Activated CD4-positive, alpha-beta T cell treated with anti-CD3 and anti-CD28 coated beads for 48 hours (primary cell): ENCODE data around the gene DCBLD1.

Experiments
- DNase-seq: peaks from one replicate; pipeline ENCODE4 v3.0.0-alpha.2; 2020

The DCBLD1 gene

DNA sequence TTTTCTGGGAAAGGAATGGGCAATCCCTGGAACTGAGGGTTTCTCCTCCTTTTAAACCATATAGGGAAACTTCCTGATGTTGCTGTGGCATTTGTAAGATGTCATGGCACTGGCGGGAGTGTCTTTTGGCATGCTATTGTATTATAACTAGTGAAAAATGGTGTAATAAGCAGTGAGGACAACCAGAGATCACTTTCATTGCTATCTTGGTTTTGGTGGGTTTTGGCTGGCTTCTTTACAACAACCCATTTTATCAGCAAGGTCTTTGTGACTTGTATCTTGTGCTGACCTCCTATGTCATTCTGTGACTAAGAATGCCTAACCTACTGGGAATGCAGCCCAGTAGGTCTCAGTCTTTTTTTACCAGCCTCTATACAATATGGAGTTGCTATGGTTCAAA lies 9.1 kb upstream of the DCBLD1 start:
- no peak for DNase-seq

GRCh38 chr6:117477988-117478852 lies 4.3 kb upstream of the DCBLD1 start:
- DNase-seq: peak; percentile 8

DNA sequence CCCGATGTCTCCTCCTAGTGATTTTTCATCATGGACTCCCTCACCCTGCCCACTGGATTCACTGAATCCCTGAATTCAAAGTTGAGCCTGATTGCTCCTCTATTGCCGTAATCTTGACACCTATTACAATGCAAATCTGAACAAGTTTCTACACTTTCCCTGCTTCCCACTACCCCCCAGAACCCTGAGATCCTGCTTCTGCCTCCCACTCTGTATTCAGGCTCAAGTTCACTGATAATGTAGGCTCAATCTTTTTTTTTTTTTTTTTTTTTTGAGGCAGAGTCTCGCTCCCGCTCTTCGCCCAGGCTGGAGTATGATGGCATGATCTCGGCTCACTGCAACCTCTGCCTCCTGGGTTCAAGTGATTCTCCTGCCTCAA lies 3.6 kb upstream of the DCBLD1 start:
- no peak for DNase-seq

GRCh38 chr6:117480651-117481050 lies 1.8 kb upstream of the DCBLD1 start:
- no peak for DNase-seq

- peak; percentile 35 for DNase-seq
Measured at GRCh38 chr6:117481278-117481925, 1.1 kb upstream of the DCBLD1 start.

GRCh38 chr6:117481926-117482239 lies 591 bp upstream of the DCBLD1 start:
- DNase-seq: no peak

GRCh38 chr6:117483004-117483644 lies 650 bp downstream of the DCBLD1 start:
- DNase-seq: peak; percentile 36

GRCh38 chr6:117483645-117484016 lies 1.2 kb downstream of the DCBLD1 start:
- DNase-seq: no peak

- DNase-seq: no peak
Measured at GRCh38 chr6:117484052-117484646, 1.7 kb downstream of the DCBLD1 start.

DNA sequence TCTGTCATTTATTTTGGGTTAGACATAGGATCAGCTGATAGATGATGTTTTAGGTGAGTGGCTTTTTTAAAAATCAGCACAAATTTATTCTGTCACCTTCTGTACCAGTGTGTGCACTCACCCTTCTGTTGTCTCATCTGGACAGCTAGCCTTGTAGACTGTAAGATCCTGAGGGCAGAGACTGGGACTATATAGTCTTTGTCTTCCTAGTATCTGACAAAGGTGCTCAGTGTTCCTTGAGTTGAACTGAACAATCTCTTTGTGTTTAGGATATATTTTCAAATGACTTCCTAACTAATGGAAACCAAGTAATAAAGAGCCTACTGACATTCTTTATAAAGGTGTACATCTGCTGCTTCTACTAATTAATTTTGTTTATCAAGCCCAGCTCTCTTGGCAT lies 3.0 kb downstream of the DCBLD1 start:
- DNase-seq: no peak

DNA sequence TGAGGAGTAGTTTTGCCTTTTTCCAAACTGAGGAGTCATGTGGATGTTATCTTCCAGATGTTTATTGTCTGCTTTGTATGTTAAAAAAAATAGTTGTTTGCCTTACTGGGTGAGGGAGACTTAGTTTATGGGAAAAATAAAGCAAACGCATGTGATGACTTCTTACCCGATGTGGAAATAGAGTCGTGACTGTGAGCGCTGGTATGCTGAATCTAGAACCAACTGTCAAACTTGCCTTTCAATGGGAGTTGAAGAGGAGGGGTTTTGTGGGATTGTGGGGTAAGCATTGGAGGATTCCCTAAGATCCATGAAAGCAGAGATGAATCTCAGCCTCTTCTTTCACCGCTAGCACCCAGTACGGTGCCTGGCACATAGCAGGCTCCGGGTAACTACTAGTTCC lies 5.3 kb downstream of the DCBLD1 start:
- no peak for DNase-seq

GRCh38 chr6:117489003-117489402 lies 6.5 kb downstream of the DCBLD1 start:
- no peak for DNase-seq

DNA sequence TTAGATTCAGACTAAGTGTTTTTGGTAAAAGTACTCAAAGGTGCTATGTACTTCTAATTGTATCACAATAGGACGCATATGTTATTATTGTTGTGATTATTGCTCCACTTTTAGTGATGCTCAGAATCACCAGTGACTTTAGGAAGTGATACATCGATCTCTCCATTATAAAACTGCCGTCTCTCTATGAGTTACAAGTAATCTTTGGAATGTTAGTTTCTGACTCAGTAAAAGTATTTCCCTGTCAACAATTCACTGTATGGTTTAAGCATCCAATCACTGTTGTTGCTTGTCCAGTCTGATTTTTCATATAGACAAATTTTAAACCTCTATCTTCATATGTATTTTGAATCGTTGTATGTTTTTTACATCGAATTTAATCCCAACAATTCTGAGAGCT lies 9.4 kb downstream of the DCBLD1 start:
- no peak for DNase-seq

- no peak for DNase-seq
Measured at GRCh38 chr6:117493470-117493869, 11.0 kb downstream of the DCBLD1 start.

DNA sequence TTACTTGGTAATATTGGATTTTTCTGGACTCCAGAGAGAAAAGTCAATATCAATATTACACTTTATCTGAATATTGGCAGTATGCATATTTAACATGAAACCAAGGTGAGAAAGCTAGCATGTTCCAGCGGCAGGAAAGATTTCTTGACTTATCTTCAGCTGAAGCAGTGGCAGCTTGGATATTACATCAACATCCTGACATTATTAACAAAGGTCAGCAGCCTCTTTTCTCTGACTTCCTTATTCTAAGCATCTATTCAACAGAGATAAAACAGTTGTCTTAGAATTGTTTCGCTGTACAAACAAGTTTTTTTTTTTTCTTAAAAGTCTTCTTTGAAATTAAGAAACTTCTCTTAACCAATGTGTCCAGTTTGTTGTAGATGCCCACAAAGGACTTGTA lies 11.8 kb downstream of the DCBLD1 start:
- DNase-seq: no peak

GRCh38 chr6:117494694-117495318 lies 12.3 kb downstream of the DCBLD1 start:
- no peak for DNase-seq

DNA sequence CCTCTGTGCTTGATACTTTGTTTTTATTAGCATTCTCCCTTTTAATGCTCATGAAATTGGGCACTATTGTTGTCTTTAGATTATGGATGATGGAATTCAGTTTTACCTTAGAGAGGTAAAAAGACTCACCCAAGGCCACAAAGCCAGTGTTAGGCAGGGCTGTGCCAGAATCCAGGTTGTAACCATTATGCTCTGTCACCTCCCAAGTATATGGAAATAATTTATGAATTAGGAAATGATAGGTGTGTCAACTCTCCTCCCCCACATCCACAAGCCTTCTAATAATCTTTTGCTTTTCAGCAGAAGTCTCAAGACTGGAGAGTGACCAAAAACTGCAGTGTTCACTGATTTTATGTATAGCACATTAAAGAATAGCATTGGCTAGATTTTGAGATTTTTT lies 13.0 kb downstream of the DCBLD1 start:
- no peak for DNase-seq

DNA sequence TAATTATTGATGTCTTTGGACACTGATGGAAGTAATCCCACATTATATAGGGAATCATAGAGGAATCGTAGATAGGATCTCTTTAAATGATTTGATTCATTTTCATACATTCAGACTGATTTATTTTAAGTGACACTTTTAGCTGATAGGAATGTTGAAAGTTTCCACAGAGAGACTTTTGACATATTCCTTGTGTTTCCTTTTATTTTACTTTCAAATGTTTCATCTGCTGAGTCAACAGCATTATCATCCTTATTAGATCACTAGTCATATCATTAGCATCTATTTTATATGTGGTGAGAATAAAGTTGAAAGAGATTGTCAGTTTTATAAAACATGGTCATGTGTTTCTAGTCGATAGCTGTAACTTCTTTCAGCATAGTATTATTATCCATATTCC lies 13.4 kb downstream of the DCBLD1 start:
- DNase-seq: no peak

DNA sequence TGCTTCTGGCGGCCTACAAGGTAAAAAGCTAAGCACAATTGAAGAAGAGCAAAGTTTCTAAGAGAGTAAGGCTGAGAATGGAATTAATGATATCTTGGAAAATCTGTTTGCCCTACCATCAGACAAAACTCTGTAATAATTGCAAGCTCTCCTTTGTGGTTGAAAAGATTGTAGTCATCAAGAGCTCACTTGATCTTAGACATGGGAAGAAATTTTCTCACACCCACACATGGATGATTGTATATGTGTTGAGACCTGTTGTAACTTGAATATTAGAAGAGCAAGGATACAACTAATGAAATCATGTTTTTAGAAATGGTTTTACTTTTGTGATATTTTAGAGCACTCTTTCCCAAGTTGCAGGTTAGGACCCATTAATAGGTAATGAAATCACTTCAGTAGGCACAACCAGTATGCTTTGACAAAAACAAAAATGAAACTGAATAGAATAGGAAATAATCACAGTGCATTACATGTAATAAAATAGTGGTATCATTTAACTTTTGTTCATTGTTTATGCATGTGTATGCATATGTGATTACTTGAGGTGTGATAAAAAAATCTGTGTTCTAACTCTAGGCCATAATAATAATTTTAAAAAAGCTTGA lies 14.0 kb downstream of the DCBLD1 start:
- DNase-seq: no peak

- no peak for DNase-seq
Measured at GRCh38 chr6:117497237-117497636, 14.8 kb downstream of the DCBLD1 start.

DNA sequence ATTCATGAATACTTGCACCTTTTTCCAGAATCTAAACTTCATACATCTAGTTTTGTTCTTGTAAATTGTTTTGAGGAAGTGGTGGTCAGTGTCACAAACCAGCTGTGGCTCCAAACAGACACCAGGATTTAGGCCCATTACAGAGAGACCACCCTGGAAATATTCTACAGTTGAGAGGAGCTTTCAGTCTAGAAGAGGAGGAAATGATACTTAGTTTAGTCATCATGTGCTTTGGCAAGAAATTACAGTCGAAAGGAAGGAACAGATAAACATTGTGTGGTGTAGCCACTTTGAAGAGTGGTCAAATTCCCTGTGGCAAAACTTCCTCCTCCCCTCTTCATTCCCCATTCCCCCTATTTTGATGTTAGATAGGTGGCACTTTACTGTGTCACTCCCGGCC lies 15.7 kb downstream of the DCBLD1 start:
- no peak for DNase-seq

DNA sequence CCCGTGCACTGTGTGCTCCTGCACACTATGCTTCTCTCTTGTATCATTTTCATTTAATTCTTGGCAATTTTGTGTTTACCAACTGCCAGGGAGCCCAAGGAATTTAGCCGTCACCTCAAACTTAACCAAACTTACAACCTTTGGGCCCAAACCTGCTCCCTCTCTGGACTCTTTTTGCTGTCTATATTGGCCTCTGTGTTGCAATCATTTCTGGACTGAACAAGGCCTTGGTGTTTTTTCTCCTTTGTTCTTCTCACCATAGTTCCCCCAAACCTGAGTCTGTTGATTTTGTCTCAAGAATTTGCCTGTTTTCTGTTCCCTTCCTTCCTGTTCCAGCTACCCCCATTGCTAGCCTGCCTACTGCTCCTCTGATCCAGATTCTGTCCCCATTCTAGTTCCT lies 19.2 kb downstream of the DCBLD1 start:
- DNase-seq: no peak

- no peak for DNase-seq
Measured at GRCh38 chr6:117502580-117502979, 20.1 kb downstream of the DCBLD1 start.
